Loucy (cell line): ENCODE results near the gene SPDEF.

Experiments used
- H2AFZ ChIP-seq: fragments of 200-600 bp; sonication (generic); 2 replicates; pipeline ENCODE4 v1.6.0; 2016; ENCODE audit warnings: antibody characterized with exemption, mild to moderate bottlenecking, low read length, moderate library complexity
- H3F3A ChIP-seq: fragments of 200-600 bp; 2 replicates; pipeline ENCODE4 v1.6.0; 2016; ENCODE audit warnings: antibody characterized with exemption, low read depth, mild to moderate bottlenecking
- H3K27me3 ChIP-seq: fragments of 200-600 bp; sonication (generic); 2 replicates; pipeline ENCODE4 v1.6.1; 2014; ENCODE audit warnings: low read length, mild to moderate bottlenecking; ENCODE audit not compliant: insufficient read depth, poor library complexity, severe bottlenecking
- H3K36me3 ChIP-seq: fragments of 200-600 bp; sonication (generic); 2 replicates; pipeline ENCODE4 v1.6.1; 2016; ENCODE audit warnings: low read length; ENCODE audit not compliant: insufficient read depth
- H3K4me1 ChIP-seq: fragments of 200-600 bp; sonication (generic); 2 replicates; pipeline ENCODE4 v1.5.1; 2014; ENCODE audit warnings: low read length, mild to moderate bottlenecking; ENCODE audit not compliant: insufficient read depth, poor library complexity, severe bottlenecking
- H3K4me2 ChIP-seq: fragments of 200-600 bp; sonication (generic); 2 replicates; pipeline ENCODE4 v1.6.0; 2014; ENCODE audit warnings: antibody characterized with exemption, low read length, low read depth, mild to moderate bottlenecking; ENCODE audit not compliant: poor library complexity, severe bottlenecking
- H3K4me3 ChIP-seq: fragments of 200-600 bp; sonication (generic); 2 replicates; pipeline ENCODE4 v1.5.1; 2014; ENCODE audit warnings: low read length, mild to moderate bottlenecking, mixed read lengths; ENCODE audit not compliant: poor library complexity, severe bottlenecking
- H3K79me2 ChIP-seq: fragments of 200-600 bp; sonication (generic); 2 replicates; pipeline ENCODE4 v1.6.1; 2014; ENCODE audit warnings: low read length; ENCODE audit not compliant: insufficient read depth
- H3K9ac ChIP-seq: fragments of 200-600 bp; sonication (generic); 2 replicates; pipeline ENCODE4 v1.6.0; 2014; ENCODE audit warnings: mild to moderate bottlenecking, low read depth, low read length, moderate library complexity; ENCODE audit not compliant: poor library complexity, severe bottlenecking
- H3K9me2 ChIP-seq: fragments of 200-600 bp; sonication (generic); replicated peaks from 2 replicates; pipeline ENCODE4 v1.6.1; 2016; ENCODE audit warnings: low read depth, low read length, mixed read lengths
- H3K9me3 ChIP-seq: fragments of 200-600 bp; sonication (generic); 2 replicates; pipeline ENCODE4 v1.6.1; 2014; ENCODE audit warnings: mild to moderate bottlenecking, antibody characterized with exemption, low read length, low read depth; ENCODE audit not compliant: insufficient read depth
- H4K20me1 ChIP-seq: fragments of 200-600 bp; sonication (generic); 2 replicates; pipeline ENCODE4 v1.6.0; 2014; ENCODE audit warnings: antibody characterized with exemption, low read length, mild to moderate bottlenecking; ENCODE audit not compliant: insufficient read depth, poor library complexity, severe bottlenecking
- EZH2phosphoT487 ChIP-seq: fragments of 200-600 bp; IDR thresholded peaks from 2 replicates; pipeline ENCODE4 v1.6.1; 2018; ENCODE audit warnings: antibody characterized with exemption, mild to moderate bottlenecking, moderate library complexity, borderline replicate concordance
- TF ChIP-seq, protein P1 (sequence below): fragments of 200-600 bp; sonication (generic); conservative IDR thresholded peaks from 2 replicates; pipeline ENCODE4 v1.5.1; 2014; ENCODE audit warnings: mild to moderate bottlenecking, antibody characterized with exemption, low read length

The SPDEF gene

GRCh38 chr6:34601706-34602105 lies 45.6 kb upstream of the SPDEF start:
- peaks cover 31% of the 10 kb centered on the region; the same call in 1 of the 2 replicates for H3K79me2 ChIP-seq

GRCh38 chr6:34600796-34601195 lies 44.7 kb upstream of the SPDEF start:
- no peaks in the 10 kb centered on the region for H3K4me1 ChIP-seq
- H3K27me3 ChIP-seq = no peaks in the 10 kb centered on the region
- H3K4me3 ChIP-seq = no peak overlapping the region
- no peaks in the 10 kb centered on the region for H4K20me1 ChIP-seq
- no peaks in the 10 kb centered on the region for H3F3A ChIP-seq
- H3K9ac ChIP-seq = no peak overlapping the region
- TF ChIP-seq, protein P1, sequence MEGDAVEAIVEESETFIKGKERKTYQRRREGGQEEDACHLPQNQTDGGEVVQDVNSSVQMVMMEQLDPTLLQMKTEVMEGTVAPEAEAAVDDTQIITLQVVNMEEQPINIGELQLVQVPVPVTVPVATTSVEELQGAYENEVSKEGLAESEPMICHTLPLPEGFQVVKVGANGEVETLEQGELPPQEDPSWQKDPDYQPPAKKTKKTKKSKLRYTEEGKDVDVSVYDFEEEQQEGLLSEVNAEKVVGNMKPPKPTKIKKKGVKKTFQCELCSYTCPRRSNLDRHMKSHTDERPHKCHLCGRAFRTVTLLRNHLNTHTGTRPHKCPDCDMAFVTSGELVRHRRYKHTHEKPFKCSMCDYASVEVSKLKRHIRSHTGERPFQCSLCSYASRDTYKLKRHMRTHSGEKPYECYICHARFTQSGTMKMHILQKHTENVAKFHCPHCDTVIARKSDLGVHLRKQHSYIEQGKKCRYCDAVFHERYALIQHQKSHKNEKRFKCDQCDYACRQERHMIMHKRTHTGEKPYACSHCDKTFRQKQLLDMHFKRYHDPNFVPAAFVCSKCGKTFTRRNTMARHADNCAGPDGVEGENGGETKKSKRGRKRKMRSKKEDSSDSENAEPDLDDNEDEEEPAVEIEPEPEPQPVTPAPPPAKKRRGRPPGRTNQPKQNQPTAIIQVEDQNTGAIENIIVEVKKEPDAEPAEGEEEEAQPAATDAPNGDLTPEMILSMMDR = no peak
- TF ChIP-seq EZH2phosphoT487 = no peak
- H3K79me2 ChIP-seq = peaks cover 31% of the 10 kb centered on the region; the same call in 1 of the 2 replicates
- no peak overlapping the region for H2AFZ ChIP-seq
- no peak overlapping the region for H3K4me2 ChIP-seq
- H3K9me2 ChIP-seq = no peaks in the 10 kb centered on the region
- peaks cover 44% of the 10 kb centered on the region; the same call in 1 of the 2 replicates for H3K36me3 ChIP-seq
- no peaks in the 10 kb centered on the region for H3K9me3 ChIP-seq

More at GRCh38 chr6:34601706-34602105, 45.6 kb upstream of the SPDEF start:
- no peak overlapping the region for H3K4me2 ChIP-seq
- H3F3A ChIP-seq = no peaks in the 10 kb centered on the region
- no peaks in the 10 kb centered on the region for H3K4me1 ChIP-seq
- no peaks in the 10 kb centered on the region for H3K9me3 ChIP-seq
- H4K20me1 ChIP-seq = no peaks in the 10 kb centered on the region
- TF ChIP-seq, protein P1 = no peak
- no peak for TF ChIP-seq EZH2phosphoT487
- no peaks in the 10 kb centered on the region for H3K9me2 ChIP-seq
- no peak overlapping the region for H3K9ac ChIP-seq
- no peak overlapping the region for H3K4me3 ChIP-seq
- H2AFZ ChIP-seq = no peak overlapping the region
- peaks cover 53% of the 10 kb centered on the region; the same call in 1 of the 2 replicates for H3K36me3 ChIP-seq
- no peaks in the 10 kb centered on the region for H3K27me3 ChIP-seq

DNA sequence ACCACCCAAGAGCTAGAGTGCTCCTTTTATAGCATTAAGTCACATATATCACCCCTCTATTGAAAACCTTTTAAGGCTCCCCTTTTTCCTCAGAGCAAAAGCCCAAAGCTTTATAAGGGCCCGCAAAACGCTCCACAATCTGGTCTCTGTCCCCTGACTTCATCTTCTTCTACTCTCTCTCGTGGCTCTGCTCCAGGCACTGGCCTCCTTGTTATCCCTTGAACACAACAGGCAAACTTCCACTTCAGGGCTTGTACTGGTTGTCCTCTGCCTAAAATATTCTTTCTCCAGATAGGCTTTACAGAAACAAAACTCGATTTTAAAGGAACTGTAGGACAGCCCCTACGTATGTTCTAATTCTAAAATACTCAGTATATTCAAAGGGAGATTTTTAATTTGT lies 44.0 kb upstream of the SPDEF start:
- no peak overlapping the region for H3K4me2 ChIP-seq
- no peaks in the 10 kb centered on the region for H3K27me3 ChIP-seq
- no peak overlapping the region for H3K9ac ChIP-seq
- no peaks in the 10 kb centered on the region for H3K9me3 ChIP-seq
- no peak overlapping the region for H3K4me3 ChIP-seq
- H2AFZ ChIP-seq = no peak overlapping the region
- peaks cover 40% of the 10 kb centered on the region; the same call in 1 of the 2 replicates for H3K36me3 ChIP-seq
- H3K4me1 ChIP-seq = no peaks in the 10 kb centered on the region
- peaks cover 31% of the 10 kb centered on the region; the same call in 1 of the 2 replicates for H3K79me2 ChIP-seq
- no peaks in the 10 kb centered on the region for H3K9me2 ChIP-seq
- no peak for TF ChIP-seq EZH2phosphoT487
- TF ChIP-seq, protein P1 = no peak
- H4K20me1 ChIP-seq = no peaks in the 10 kb centered on the region
- H3F3A ChIP-seq = no peaks in the 10 kb centered on the region
